Lung microvascular endothelial cell (primary cell): ENCODE measurements around the gene FER. TPM values are rescaled to one million over a fixed set of nuclear protein-coding genes. Genes with fewer than 3 reads are reported as not detected.
"Not testable (repeated sequence)": the region's sequence is repeated elsewhere in the genome, so short reads cannot be mapped to it uniquely, and the experiment has no call there.

Source experiments
- DNase-seq, 2 donors: peaks; one replicate each; pipeline versions ENCODE4 v3.0.0 to v3.0.0-alpha.2; 2010; ENCODE audit warnings: low read depth in 2 of 2
- total RNA-seq: library from RNA; depleted of rRNA; stranded (reverse); fragments of >200 nt; gene quantifications from 2 replicates; pipeline ENCODE4 v1.2.1, GENCODE V29; 2014

The FER gene
- total RNA-seq, 1 donor from 2014 or later = 18.3 TPM

DNA sequence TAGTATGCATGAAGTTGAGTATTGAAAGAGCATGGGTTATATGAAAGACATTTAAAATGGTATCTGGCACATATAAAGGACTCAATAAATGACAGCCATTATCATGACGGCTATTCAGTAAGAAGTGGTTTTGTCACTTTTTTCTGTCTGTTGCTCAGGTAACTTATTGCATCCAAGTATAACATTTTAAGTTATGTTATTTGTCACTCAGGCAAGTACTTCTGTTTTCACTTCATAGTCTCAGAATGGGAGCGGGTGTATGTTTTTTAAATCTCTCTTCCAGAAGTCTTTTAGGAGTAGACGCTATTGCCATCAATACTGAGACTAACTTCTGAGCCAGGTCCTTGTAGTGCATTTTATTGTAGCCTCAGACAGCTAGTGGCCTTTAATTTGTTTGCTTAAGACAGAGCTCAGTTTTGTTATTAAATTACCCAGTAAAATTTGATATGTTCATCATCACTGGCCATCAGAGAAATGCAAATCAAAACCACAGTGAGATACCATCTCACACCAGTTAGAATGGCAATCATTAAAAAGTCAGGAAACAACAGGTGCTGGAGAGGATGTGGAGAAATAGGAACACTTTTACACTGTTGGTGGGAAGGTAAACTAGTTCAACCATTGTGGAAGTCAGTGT lies 423.9 kb downstream of the FER start:
- DNase-seq = not testable (repeated sequence)

DNA sequence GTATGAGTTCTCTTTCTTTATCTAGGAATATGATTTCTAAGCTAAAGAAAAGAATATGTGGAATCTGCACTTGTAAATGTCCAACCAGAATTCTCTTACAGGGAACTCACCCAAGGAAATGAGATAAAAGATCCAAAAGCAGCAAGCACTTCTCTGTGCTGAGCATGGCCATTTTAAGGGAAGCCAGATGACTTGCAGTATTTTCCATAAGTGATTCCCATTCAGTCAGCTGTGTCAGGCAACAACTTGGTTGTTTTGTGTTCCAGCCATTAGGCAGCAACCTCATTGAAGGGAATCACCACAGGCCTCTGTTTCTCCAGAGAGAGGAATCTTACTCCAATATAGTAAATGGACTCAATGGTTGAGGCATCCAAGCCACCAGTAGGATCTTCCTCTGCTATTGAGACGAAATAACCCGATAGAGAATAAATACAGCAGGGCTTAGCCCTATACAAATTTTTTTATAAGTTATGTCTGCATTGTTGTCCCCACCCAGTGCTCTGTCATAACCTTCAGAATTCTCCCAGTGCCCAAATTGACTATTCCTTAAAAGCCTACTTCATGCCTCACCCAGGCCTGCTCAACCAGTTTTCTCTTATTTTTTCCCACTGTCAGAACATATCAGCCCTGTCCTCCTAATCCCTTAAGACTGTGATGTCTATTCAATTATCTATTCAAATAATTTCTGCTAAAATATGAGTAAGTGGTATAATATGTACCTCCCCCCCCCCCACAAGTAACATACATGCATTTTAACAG lies 425.5 kb downstream of the FER start:
- DNase-seq = no peak

DNA sequence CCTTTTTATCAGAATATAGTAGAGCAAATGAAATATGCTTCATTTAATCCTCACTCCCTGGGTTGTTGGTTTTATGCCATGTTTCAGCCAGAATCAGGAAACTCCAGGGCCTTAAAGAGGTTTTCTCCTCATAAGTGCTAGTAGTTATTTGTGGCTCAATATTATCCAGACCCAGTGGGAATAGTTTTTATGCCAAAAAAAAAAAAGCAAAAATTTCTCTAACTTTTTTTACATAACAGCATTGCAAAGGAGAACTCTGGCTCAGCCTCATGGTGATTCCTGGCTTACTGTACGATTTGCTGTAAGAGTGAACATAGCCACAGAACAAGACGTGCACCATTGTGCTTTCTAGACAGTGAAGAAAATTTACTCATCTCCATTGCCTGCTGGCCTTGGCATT lies 429.5 kb downstream of the FER start:
- DNase-seq = no peak

DNA sequence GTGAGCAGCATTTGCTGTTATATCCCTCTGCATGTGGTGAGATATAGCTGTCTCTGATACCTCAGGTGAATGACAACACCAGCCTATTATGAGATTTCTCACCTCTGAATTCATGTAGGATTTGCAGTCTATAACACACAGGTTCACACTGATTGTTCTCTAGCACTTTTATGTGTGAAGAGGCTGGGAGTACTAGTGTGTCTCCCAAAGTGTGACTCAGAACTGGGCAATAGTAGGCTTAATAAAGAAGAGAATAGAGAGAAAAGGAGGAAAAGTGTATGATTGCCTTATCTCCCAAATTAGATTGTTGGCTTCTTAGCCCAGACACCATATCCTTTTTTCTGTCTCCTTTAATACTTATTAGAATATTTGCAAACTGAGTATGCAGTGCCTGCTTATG lies 430.1 kb downstream of the FER start:
- no peak for DNase-seq

DNA sequence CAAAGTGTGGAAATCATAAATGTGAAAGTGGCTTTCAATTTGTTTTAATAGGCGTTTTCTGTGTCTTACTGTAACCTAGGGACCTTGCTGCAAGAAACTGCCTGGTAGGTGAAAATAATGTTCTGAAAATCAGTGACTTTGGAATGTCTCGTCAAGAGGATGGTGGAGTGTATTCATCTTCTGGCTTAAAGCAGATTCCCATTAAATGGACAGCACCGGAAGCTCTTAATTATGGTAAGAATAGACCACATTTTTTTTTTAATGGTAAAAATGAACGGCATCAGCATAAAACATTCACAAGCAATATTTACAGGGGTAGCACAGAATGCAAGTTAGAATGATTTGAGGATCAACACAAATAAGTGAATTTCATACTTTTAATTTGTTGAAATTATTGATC lies 433.0 kb downstream of the FER start:
- DNase-seq = no peak

DNA sequence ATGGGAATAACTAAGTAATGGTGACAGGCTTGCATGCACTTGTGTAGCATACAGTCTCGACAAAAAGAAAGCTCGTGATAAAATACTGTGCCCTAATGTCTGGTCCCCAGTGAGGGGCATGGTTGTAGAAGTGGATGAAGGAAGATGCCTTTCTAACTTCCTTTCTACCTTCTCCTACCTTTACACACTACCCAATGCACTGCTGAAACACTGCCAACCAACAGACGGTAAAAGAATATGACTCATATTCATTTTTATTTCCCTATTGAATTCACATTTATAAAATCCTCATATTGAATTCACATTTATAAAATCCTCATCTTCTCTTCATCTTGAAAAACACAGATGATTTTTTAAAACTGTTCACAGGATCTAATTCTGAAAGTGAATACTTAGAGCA lies 439.1 kb downstream of the FER start:
- no peak for DNase-seq

DNA sequence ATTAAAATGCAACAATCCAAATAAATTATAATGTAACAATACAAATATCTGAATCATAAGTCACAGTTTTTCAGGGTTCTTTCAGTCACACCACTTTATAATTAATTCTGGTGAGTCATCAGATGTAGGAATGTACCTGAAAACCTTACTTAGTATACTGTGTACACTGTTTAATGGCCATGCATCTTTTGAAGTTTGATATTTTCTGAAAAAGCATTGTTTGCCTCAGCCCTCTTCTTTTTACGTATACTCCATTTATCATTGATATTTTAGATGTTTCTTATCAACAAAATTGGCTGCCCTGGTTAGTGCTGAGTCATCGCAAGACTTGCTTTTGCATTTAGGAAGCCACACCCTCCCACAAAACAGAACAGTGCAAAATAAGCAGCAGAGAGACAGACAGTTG lies 443.5 kb downstream of the FER start:
- DNase-seq = peak; percentile 39 to 73

DNA sequence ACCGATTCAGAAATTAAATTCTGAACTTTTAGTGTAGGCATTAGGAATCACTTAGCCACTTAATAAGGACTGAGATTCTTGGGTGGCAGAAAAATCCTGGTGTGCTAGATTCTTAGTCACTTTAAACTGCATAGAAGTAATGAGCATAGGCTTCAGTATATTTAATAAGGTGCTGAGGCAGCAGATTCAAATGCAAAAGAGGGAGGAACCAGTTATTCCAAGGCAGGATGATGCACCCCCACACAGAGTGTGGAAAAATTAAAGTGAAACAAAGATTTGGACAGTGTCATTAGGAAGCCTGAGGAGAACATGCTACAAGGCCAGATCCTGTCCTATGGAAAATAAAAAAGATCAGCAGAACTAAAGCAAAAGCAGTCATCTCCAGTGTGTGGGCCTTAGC lies 444.3 kb downstream of the FER start:
- peak in 1 of 2 donors; percentile 11 for DNase-seq

DNA sequence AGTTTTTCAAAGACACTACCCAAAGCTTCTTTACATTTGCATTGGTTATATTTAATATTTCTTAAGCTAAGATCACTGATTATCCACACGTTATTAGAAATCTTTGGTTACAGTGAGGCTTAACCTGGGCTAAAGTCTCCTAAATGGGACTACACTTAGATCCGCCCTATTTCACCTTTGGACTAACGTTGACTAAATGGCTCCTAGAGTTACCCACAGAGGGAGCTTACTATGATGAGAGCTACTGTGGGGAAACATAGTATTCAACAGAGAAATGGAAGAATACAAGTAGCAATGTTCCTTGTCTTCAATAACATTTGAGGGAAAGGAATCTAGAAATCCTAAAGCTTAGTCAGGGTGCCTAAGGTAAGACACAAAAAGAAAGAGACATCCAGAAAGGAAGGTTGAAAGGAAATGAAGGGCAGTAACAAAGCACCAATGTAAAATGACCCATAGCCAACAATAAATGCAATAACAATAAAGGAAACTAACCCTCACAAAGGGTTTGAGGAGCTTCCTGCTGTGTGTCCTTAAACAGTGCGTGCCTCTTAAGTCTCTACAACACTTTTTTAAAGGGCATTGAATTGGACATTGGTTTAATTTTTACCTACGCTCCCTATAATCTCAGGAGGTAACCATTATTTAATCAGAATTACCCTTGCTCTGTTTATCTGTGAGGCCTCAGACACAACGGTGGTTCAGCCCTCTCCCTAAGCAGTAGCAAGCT lies 445.0 kb downstream of the FER start:
- no peak for DNase-seq

DNA sequence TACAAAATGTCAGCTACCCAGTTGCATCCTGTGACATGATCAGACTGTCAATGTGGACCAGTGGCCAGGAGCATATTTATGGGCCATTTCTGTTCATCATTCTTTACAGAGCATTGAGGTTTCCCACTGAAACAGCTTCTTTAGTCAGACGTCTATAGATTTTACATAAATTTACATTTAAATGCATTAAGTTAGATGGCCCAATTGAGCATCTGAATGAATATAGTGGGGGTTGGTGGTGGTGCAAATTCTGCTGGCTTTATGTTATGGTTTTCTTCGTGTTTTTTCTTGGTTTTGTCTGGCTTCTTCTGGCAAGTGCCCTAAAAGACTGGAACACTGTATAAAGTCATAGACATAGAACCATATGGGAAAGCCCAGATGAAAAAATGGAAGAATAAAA lies 448.0 kb downstream of the FER start:
- no peak for DNase-seq

DNA sequence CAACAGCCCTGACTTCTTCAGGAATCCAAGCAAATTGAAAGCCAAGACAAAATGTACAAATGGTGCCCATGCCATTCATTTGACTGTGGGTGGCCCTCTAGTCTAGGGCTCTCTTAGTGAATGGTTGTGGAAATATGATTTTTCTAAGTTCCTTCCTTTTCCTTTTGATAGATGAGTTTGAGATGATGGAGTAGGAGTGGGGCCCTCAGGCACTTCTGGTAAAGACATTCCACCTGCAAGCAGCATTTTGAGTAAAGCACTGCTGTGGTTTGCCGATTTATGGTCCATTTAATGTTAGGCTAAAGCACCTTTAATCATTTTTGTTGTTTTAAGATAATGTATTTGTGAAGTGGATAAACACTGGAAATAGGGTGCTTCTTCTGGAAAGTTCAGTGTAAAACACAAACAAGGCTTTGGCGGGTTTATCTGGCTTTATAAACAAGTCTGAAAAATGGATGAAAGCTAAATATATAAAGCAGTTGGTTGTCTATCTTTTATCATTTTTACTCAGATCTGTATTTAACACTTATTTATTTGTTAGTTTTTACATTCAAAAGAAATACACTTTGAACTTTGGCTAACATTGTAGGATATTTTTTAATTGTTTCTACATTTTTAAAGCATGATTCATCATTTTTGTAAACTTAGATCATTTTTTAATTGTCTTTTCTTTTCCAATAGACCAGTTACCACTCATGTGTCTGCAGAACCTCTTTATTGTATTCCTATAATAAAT lies 448.6 kb downstream of the FER start:
- DNase-seq = no peak

DNA sequence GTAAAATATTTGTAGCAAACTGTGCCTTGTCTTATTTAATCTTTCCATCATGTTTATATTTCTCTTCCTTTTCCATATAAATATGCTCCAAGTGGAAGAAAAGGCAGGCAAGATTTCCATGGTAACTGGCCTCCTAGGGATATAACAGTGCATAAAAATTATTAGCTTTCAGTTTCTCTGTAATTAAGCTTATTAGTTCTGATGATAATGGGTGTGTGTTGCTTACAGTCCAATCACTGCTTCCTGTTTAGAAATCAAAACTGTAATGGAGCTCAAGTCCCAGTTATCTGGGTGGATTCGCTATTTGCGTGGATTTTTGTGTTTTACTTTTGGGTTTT lies 449.1 kb downstream of the FER start:
- DNase-seq = peak in 1 of 2 donors; percentile 12

DNA sequence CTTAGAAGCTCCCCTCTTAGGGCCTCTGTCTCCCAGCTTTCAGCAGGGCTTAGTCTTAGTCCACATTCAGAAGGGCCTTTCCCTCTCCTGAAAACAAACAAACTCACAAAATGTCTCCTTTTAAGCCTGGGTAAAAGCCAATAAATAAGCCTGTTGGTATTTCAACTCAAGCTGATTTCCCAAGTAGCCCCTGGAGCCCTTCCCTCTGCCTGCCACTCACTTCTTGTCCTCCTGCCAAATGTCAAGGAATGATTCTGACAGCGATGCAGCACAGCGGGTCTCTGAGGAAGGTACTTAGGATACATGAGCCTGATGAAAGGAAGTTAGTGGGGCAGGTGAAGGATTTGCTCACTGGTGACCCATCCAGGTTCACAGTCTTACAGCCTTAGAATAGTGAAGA lies 451.6 kb downstream of the FER start:
- no peak for DNase-seq

DNA sequence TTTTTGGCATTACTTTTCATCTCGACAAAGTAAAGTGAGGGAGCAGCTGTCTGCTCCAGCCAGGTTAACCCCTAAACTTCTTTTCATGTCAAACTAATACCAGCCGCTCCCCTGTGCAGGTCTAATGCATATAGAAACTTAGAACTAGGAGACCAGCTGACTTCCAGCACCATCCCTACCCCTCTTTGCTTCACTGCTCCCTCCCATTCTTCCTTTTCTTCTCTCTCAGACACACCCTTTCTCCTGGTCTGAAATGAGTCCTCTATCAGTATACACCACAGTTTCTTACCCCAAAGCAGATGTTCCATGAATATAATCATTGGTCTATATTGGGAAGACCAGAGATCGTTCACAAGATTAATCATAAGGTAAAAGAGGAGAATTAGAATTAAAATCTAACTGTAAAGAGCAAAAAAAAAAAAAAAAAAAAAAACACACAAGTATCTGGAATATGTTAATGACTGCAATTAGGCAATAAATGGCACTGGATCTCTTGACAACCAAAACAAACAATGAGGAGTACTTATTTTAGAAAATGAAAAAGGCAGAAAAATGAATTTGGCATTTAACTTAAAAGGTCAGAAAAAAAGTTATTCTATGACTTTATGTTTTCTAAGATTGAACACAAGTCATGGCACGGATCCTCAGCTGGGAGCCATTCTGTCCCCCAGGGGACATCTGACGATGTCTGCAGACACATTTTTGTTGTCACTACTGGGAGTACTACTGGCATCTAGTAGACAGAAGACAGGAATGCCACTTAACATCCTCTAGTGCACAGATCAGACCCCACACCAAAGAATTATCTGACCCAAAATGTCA lies 452.3 kb downstream of the FER start:
- DNase-seq = no peak

DNA sequence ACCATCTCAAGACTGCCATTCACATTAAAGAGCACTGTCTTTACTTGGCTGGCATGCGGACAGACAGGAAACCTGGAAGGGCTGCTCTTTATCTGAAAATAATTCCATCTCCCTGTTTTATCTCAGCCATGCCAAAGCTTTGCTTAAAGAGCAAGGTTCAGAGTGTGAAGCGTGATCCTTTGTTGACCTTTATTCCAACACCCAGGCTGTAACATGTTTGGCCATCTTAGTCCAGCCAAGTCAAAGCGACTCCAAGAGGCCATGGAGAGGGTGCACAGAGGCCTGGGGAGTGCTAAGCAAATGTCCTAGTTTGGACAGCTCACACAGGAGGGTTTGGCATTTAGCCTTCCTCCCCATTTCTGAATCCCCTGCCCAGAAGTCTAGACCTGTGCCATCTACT lies 467.3 kb downstream of the FER start:
- no peak for DNase-seq

DNA sequence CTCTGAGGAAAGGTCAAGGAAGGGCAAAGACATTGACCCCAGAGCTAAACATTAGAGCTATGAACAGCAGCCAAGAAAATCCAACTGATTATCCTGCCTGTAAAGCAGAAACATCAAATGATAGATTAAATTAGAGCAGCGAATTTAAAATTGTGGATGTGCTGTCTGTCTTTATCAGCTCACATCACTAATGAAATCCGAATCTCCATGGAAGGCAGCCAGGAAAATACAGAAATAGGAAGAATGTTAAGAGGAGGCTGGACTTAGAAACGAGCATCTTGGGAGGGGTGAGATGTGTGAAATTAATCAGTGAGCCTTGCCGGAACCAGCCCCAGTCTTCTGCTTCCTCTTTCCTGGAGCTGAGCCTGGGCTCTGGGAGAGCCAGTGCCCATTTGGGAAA lies 471.1 kb downstream of the FER start:
- DNase-seq = no peak

DNA sequence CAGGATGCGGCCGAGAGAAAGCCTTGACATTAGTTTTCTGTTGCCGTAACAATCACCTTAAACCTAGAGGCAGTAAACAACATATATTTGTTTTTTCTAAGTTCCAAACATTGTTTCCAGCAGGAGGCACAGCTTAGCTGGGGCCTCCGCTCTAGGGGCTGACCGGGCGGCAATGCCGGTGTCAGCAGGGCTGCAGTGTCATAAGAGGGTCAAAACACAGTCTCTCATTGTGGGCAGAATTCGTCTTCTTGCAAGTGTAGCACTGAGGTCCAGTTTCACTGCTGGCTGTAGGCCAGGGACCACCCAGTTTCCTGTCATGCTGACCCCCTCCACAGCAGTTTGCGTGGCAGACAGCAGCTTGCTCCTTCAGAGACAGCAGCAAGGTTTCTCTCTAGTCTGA lies 475.8 kb downstream of the FER start:
- DNase-seq = no peak

DNA sequence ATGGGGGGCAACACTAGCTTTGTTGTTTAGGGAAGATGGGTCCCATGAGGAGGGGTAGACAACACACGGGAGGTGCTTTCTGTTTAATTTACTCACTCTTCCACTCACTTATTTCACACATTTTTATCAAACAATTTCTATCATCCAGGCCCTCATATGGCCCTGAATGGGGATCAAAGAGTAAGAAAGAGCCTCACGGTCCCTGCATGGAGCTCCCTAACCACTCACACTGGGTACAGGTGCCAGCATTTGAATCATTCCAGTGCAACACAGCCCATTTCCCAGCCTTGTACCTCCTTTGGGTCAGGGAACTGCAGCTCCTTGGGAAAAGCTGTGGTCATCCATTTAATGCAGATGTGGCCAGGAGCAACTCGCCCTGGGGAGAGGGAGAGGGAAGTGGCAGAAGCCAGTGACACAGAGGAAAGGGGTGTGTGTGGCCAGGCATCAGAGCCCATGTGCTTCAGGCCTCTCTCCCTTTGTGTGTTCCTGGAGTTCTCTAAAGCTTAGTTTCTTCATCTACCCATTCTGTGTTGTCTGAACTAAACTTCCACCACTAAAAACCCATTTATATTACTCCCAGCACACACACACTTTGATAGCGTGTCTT lies 476.7 kb downstream of the FER start:
- DNase-seq = no peak

DNA sequence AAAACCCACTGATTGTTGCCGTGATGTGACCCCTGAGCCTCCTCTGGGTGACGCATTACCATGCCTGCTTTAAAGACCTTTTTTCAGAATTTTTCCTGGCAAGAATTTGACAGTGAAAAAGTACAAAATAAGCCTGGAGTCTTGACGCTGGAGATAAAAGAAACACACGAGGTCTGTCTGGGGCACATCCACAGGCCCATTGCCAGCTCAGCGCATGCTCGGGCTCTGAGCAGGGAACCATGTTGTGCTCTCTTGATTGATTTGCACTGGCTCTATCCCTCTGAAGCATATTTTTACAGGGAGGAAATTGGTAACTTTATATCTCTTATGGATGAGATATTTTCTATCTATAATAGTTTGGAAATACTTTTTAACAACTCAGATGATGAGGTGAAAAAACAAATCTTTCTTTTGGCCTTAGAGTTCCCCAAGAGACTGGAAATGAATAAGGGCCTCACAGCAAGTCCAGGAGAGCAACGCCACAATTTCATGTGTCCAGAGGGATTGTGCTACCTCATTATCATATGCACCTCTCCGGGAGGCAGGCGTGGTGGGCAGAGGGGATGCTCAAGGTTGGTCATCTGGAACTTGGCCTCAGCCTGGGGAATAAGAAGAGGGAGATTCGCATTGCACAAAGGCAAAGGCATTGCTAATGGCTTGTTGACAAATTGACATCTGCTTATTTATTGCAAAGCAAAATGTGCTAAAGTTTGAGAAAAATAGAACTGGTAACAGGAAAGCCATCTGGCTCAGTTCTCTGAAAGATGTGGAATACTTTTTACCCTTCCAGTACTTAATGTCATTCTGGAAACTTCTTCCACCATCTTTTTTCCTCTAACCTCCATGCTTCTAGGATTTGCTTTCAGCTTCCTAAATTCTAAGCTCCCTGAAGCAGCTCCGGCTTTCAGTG lies 478.3 kb downstream of the FER start:
- DNase-seq = no peak

DNA sequence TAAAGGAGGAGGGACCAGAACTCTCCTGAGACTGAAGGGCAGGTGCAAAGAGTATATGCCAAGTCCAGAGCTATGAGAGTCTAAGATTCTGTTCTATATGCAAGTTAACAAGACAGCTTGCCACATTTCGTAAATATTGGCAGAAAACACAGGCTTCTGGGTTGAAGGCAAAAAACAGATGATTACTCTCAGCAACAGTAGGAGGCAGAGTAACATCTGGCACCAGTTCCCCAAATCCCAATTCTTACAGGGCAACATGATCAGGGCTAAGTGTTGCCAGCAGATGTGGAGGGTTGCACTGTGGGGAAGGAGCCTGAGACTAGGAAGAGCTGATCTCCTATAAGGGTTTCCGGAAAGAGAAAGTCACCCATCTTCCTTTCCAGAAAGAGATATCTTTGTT lies 482.7 kb downstream of the FER start:
- no peak for DNase-seq
